Measurements from ENCODE around the gene TRIM3.

TRIM3 gene

GRCh38 chr11:6405846-6406245 is 67.9 kb downstream of the TRIM3 start:
- TF ChIP-seq ARNTL (CRISPR knock-in tag; IDR thresholded peaks at IDR 0.05; ENCODE audit: borderline replicate concordance, low read depth) (no peak), ZFP3 (CRISPR knock-in tag; IDR thresholded peaks at IDR 0.05) (no peak), RARB (CRISPR knock-in tag; IDR thresholded peaks at IDR 0.05) (no peak), PATZ1 (CRISPR knock-in tag; IDR thresholded peaks at IDR 0.05; ENCODE audit: borderline replicate concordance) (no peak), TCF4 (CRISPR knock-in tag; IDR thresholded peaks at IDR 0.05; ENCODE audit: borderline replicate concordance) (no peak), CSDC2 (CRISPR knock-in tag; IDR thresholded peaks at IDR 0.05) (no peak)
- no peak for ATAC-seq

GRCh38 chr11:6405052-6405667 is 68.6 kb downstream of the TRIM3 start:
- no peak for TF ChIP-seq ZFP30 (CRISPR knock-in tag; IDR thresholded peaks at IDR 0.05)
- no peak for TF ChIP-seq RARB (CRISPR knock-in tag; IDR thresholded peaks at IDR 0.05)
- TF ChIP-seq SNAI2 (CRISPR knock-in tag; IDR thresholded peaks at IDR 0.05): no peak
- no peak for TF ChIP-seq OSR1 (CRISPR knock-in tag; IDR thresholded peaks at IDR 0.05)
- no peak; the same call in 2 of the 3 replicates for ATAC-seq

GRCh38 chr11:6404342-6405051 is 69.2 kb downstream of the TRIM3 start:
- TF ChIP-seq PPARA (CRISPR knock-in tag; IDR thresholded peaks at IDR 0.05; ENCODE audit: borderline replicate concordance) (no peak), ZNF70 (CRISPR knock-in tag; IDR thresholded peaks at IDR 0.05) (no peak), RARB (CRISPR knock-in tag; IDR thresholded peaks at IDR 0.05) (no peak), ZNF8 (CRISPR knock-in tag; IDR thresholded peaks at IDR 0.05) (no peak), ZFP3 (CRISPR knock-in tag; IDR thresholded peaks at IDR 0.05) (no peak), CSRNP3 (CRISPR knock-in tag; IDR thresholded peaks at IDR 0.05) (no peak), TOX (CRISPR knock-in tag; IDR thresholded peaks at IDR 0.05; ENCODE audit: borderline replicate concordance) (no peak), CSDC2 (CRISPR knock-in tag; IDR thresholded peaks at IDR 0.05) (no peak), TSHZ2 (CRISPR knock-in tag; IDR thresholded peaks at IDR 0.05) (no peak), PATZ1 (CRISPR knock-in tag; IDR thresholded peaks at IDR 0.05; ENCODE audit: borderline replicate concordance) (no peak), ZFP30 (CRISPR knock-in tag; IDR thresholded peaks at IDR 0.05) (no peak), ZC3H10 (CRISPR knock-in tag; IDR thresholded peaks at IDR 0.05) (no peak), POU6F1 (CRISPR knock-in tag; IDR thresholded peaks at IDR 0.05; ENCODE audit: borderline replicate concordance, low read depth) (no peak), TCF4 (CRISPR knock-in tag; IDR thresholded peaks at IDR 0.05; ENCODE audit: borderline replicate concordance) (no peak), ISL1 (CRISPR knock-in tag; IDR thresholded peaks at IDR 0.05) (no peak), ZNF565 (CRISPR knock-in tag; conservative IDR thresholded peaks at IDR 0.05; ENCODE audit: low read depth) (no peak), CREB5 (CRISPR knock-in tag; IDR thresholded peaks at IDR 0.05; ENCODE audit: low read depth) (no peak), BACH2 (CRISPR knock-in tag; IDR thresholded peaks at IDR 0.05; ENCODE audit: borderline replicate concordance) (no peak)
- ATAC-seq: peak; percentile 27; the same call in 1 of the 3 replicates

Data from SK-N-SH treated with all-trans-retinoic acid at 6 μM for 48 hours (cell line).